WTC11 (cell line): ENCODE measurements around the gene SAMD4A. TPM values are rescaled to one million over a fixed set of nuclear protein-coding genes. Genes with fewer than 3 reads are reported as not detected.

ENCODE experiments used
- ATAC-seq: fragments of 200-7000 bp; cut with Tn5 transposase; 2 replicates; pipeline ENCODE4 v1.10.0; 2021; ENCODE audit warnings: mild to moderate bottlenecking, moderate library complexity
- CTCF ChIA-PET: fragments of 300-600 bp; sonication (Branson Sonifier 250); formaldehyde crosslinking; loops from one replicate; lab custom pipeline; 2021; ENCODE audit warnings: antibody characterized with exemption; lab: Charles Lee
- POLR2A ChIA-PET: fragments of 350-600 bp; sonication (Branson Sonifier 250); formaldehyde crosslinking; loops from one replicate; lab custom pipeline; 2021; ENCODE audit warnings: antibody characterized with exemption; lab: Charles Lee
- DNase-seq: peaks from one replicate; pipeline ENCODE4 v3.0.0; 2021; ENCODE audit warnings: low spot score
- H3K27ac Mint-ChIP-seq: 2 replicates; pipeline ENCODE4 v1.8.0; 2021; ENCODE audit warnings: mixed read lengths
- H3K27me3 Mint-ChIP-seq: 2 replicates; pipeline ENCODE4 v1.8.0; 2021; ENCODE audit warnings: low read depth, mild to moderate bottlenecking, moderate library complexity, mixed read lengths
- H3K36me3 Mint-ChIP-seq: 2 replicates; pipeline ENCODE4 v1.8.0; 2021; ENCODE audit warnings: mixed read lengths
- H3K4me1 Mint-ChIP-seq: 2 replicates; pipeline ENCODE4 v1.8.0; 2022; ENCODE audit warnings: mixed read lengths
- H3K4me3 Mint-ChIP-seq: 2 replicates; pipeline ENCODE4 v1.8.0; 2021; ENCODE audit warnings: mild to moderate bottlenecking, moderate library complexity, mixed read lengths
- H3K9me3 Mint-ChIP-seq: 2 replicates; pipeline ENCODE4 v1.8.0; 2021; ENCODE audit warnings: mixed read lengths
- ETV6 ChIP-seq: sonication (generic); formaldehyde crosslinking; IDR thresholded peaks from 2 replicates; pipeline ENCODE4 v1.8.1; 2022; ENCODE audit warnings: mild to moderate bottlenecking, missing genetic modification reagents
- FOXJ3 ChIP-seq: sonication (generic); formaldehyde crosslinking; IDR thresholded peaks from 2 replicates; pipeline ENCODE4 v1.9.0; 2021; ENCODE audit warnings: missing genetic modification reagents, mild to moderate bottlenecking, borderline replicate concordance
- GRHL2 ChIP-seq: fragments of 250-450 bp; sonication (Bioruptor Pico); IDR thresholded peaks from 2 replicates; pipeline ENCODE4 v1.8.0; 2022; ENCODE audit warnings: mild to moderate bottlenecking, moderate library complexity; ENCODE audit not compliant: insufficient replicate concordance, severe bottlenecking
- GTF2I ChIP-seq: fragments of 250-450 bp; sonication (Bioruptor Pico); conservative IDR thresholded peaks from 2 replicates; pipeline ENCODE4 v1.4.0; 2021; ENCODE audit warnings: mild to moderate bottlenecking
- IRF2 ChIP-seq: sonication (generic); formaldehyde crosslinking; IDR thresholded peaks from 2 replicates; pipeline ENCODE4 v1.8.0; 2022; ENCODE audit warnings: low read depth, missing genetic modification reagents, borderline replicate concordance
- NR1H2 ChIP-seq: sonication (generic); formaldehyde crosslinking; IDR thresholded peaks from 2 replicates; pipeline ENCODE4 v1.9.0; 2021; ENCODE audit warnings: mild to moderate bottlenecking, moderate library complexity, missing genetic modification reagents
- ZNF281 ChIP-seq: sonication (generic); formaldehyde crosslinking; IDR thresholded peaks from 2 replicates; pipeline ENCODE4 v1.8.0; 2023; ENCODE audit warnings: mild to moderate bottlenecking, missing genetic modification reagents
- ZNF423 ChIP-seq: fragments of 250-450 bp; sonication (Bioruptor Pico); IDR thresholded peaks from 2 replicates; pipeline ENCODE4 v2.1.2; 2022; ENCODE audit warnings: mild to moderate bottlenecking, moderate library complexity
- ZNF512 ChIP-seq: sonication (generic); formaldehyde crosslinking; IDR thresholded peaks from 2 replicates; pipeline ENCODE4 v1.8.1; 2022; ENCODE audit warnings: missing genetic modification reagents, borderline replicate concordance
- ZNF532 ChIP-seq: fragments of 250-450 bp; sonication (Bioruptor Pico); IDR thresholded peaks from 2 replicates; pipeline ENCODE4 v1.9.0; 2021; ENCODE audit warnings: mild to moderate bottlenecking, borderline replicate concordance
- ZNF671 ChIP-seq: fragments of 250-450 bp; sonication (Bioruptor Pico); IDR thresholded peaks from 2 replicates; pipeline ENCODE4 v1.8.0; 2021; ENCODE audit warnings: mild to moderate bottlenecking
- total RNA-seq: library from RNA; stranded (reverse); gene quantifications from 3 replicates; pipeline ENCODE4 v1.2.3, GENCODE V29; 2021
- TF ChIP-seq, protein P1 (sequence below): sonication (generic); formaldehyde crosslinking; IDR thresholded peaks from 2 replicates; pipeline ENCODE4 v1.8.1; 2023; ENCODE audit warnings: mild to moderate bottlenecking, moderate library complexity, missing genetic modification reagents
- TF ChIP-seq, protein P2 (sequence below): fragments of 250-450 bp; sonication (Bioruptor Pico); IDR thresholded peaks from 2 replicates; pipeline ENCODE4 v2.1.2; 2022; ENCODE audit warnings: mild to moderate bottlenecking, moderate library complexity

The SAMD4A gene
- total RNA-seq, 1 experiment from 2014 or later = 6.0 TPM

DNA sequence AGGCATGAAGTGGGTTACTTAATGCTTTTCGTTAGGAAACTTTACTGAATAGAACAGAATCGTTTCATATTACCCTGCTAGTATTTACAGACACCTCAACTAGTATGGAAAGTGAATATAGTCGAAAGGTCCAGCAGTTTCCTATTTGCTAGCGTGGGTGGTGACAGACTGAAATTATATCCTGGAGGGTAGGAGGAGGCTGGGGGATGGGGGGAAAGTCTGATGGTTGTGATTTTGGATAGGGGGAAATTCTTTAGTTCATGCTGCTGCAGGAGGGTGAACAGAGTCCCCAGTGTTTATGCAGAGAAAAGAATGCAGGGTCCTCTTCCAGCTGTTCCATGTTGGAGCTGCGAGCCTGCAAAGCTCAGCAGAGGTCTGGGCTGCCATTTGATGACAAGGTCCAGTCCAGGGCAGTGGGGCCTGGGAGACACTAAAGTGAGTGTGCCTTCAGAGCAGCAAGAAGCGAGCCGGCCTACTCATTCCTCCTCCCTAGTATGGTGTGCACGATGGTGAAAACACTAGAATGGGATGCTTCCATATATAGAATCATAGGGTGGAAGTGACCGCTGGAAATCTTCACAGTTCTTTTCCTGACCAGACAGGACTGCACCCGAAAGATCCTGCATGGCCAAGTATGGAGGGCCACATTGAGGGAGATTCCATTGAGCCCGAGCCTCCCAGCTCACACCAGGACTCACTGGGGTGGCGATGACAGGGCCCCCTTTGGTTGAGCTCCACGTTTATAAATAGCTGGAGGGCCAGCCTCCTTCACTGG is 2.1 kb downstream of the SAMD4A start (continued):
- TF ChIP-seq, protein P1, sequence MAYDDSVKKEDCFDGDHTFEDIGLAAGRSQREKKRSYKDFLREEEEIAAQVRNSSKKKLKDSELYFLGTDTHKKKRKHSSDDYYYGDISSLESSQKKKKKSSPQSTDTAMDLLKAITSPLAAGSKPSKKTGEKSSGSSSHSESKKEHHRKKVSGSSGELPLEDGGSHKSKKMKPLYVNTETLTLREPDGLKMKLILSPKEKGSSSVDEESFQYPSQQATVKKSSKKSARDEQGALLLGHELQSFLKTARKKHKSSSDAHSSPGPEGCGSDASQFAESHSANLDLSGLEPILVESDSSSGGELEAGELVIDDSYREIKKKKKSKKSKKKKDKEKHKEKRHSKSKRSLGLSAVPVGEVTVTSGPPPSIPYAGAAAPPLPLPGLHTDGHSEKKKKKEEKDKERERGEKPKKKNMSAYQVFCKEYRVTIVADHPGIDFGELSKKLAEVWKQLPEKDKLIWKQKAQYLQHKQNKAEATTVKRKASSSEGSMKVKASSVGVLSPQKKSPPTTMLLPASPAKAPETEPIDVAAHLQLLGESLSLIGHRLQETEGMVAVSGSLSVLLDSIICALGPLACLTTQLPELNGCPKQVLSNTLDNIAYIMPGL (CRISPR knock-in tag) = no peak
- no peak for TF ChIP-seq ZNF532 (CRISPR knock-in tag)

- TF ChIP-seq FOXJ3 (CRISPR knock-in tag) (no peak), ZNF423 (CRISPR knock-in tag) (no peak), GTF2I (CRISPR knock-in tag) (no peak), ZNF512 (CRISPR knock-in tag) (no peak), ZNF281 (CRISPR knock-in tag) (no peak), ZNF671 (CRISPR knock-in tag) (no peak), ETV6 (CRISPR knock-in tag) (no peak), GRHL2 (no peak), IRF2 (CRISPR knock-in tag) (no peak), NR1H2 (no peak)
- TF ChIP-seq, protein P2, sequence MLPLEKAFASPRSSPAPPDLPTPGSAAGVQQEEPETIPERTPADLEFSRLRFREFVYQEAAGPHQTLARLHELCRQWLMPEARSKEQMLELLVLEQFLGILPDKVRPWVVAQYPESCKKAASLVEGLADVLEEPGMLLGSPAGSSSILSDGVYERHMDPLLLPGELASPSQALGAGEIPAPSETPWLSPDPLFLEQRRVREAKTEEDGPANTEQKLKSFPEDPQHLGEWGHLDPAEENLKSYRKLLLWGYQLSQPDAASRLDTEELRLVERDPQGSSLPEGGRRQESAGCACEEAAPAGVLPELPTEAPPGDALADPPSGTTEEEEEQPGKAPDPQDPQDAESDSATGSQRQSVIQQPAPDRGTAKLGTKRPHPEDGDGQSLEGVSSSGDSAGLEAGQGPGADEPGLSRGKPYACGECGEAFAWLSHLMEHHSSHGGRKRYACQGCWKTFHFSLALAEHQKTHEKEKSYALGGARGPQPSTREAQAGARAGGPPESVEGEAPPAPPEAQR (CRISPR knock-in tag) = no peak
- Mint-ChIP-seq H3K4me3 (no peak overlapping the region), H3K4me1 (peaks cover 15% of the 10 kb centered on the region), H3K36me3 (peaks cover 2% of the 10 kb centered on the region; the same call in 1 of the 2 replicates), H3K9me3 (no peaks in the 10 kb centered on the region; the same call in 1 of the 2 replicates), H3K27ac (no peak overlapping the region), H3K27me3 (peaks cover 23% of the 10 kb centered on the region)
- ChIA-PET POLR2A (no interaction called here), CTCF (interaction anchor here (1.0 to 6.3 kb wide), 3 partner anchors 121 to 205 kb away, joined by 3 to 138 read pairs (median 37); no protein-coding TSS in a partner anchor)
- ATAC-seq = no peak
- no peak for DNase-seq
Measured at GRCh38 chr14:54570047-54570446, 3.1 kb downstream of the SAMD4A start.
